Progenitor cell of endocrine pancreas (in vitro differentiated cells): ENCODE measurements around the gene DEXI. TPM values are rescaled to one million over a fixed set of nuclear protein-coding genes. Genes with fewer than 3 reads are reported as not detected.

ENCODE experiments used
- DNase-seq: peaks from one replicate; pipeline ENCODE4 v3.0.0; 2021; ENCODE audit warnings: low spot score; ENCODE audit not compliant: unreplicated experiment
- H3K27ac Mint-ChIP-seq: 2 replicates; pipeline ENCODE4 v1.8.0; 2021; ENCODE audit warnings: mild to moderate bottlenecking, moderate library complexity, mixed read lengths
- H3K27me3 Mint-ChIP-seq: 2 replicates; pipeline ENCODE4 v1.8.0; 2021; ENCODE audit warnings: mixed read lengths
- H3K36me3 Mint-ChIP-seq: 2 replicates; pipeline ENCODE4 v1.8.0; 2022; ENCODE audit warnings: mixed read lengths; ENCODE audit not compliant: insufficient read depth
- H3K4me1 Mint-ChIP-seq: 2 replicates; pipeline ENCODE4 v1.8.0; 2021; ENCODE audit warnings: low read depth, mixed read lengths
- H3K4me3 Mint-ChIP-seq: 2 replicates; pipeline ENCODE4 v1.8.0; 2021; ENCODE audit warnings: low read depth, mild to moderate bottlenecking, moderate library complexity, mixed read lengths
- H3K9me3 Mint-ChIP-seq: 2 replicates; pipeline ENCODE4 v1.8.0; 2021; ENCODE audit warnings: low read depth, mixed read lengths
- total RNA-seq: library from RNA; stranded (reverse); gene quantifications from 2 replicates; pipeline ENCODE4 v1.2.1, GENCODE V29; 2021
- TF ChIP-seq, protein P1 (sequence below): fragments of 200-600 bp; sonication (generic); IDR thresholded peaks from one replicate; pipeline ENCODE4 v1.5.0; 2021; ENCODE audit warnings: antibody characterized with exemption, mild to moderate bottlenecking; ENCODE audit not compliant: unreplicated experiment

DEXI gene
- total RNA-seq, 1 donor from 2014 or later = 31.2 TPM

DNA sequence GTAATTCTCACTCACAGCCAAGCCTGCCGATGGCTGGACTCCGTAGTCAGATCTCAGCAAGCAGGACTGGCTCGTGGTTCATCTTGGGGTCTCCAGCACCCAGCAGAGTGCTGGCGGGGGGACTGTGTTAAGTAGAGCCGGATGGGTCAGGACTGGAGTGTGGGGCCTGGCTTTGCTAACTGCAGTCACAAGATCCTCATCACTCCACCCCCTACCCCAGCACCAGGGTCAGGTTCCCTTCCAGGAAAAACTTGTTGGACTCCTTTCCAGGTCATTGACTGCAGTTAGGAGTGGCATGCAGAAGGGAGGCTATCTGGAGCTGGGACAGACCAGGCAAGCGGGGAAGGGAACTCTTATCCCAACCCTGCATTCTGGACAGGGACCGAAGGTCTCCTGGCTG is 59.3 kb downstream of the DEXI start:
- H3K27me3 Mint-ChIP-seq = peaks cover 26% of the 10 kb centered on the region
- TF ChIP-seq, protein P1, sequence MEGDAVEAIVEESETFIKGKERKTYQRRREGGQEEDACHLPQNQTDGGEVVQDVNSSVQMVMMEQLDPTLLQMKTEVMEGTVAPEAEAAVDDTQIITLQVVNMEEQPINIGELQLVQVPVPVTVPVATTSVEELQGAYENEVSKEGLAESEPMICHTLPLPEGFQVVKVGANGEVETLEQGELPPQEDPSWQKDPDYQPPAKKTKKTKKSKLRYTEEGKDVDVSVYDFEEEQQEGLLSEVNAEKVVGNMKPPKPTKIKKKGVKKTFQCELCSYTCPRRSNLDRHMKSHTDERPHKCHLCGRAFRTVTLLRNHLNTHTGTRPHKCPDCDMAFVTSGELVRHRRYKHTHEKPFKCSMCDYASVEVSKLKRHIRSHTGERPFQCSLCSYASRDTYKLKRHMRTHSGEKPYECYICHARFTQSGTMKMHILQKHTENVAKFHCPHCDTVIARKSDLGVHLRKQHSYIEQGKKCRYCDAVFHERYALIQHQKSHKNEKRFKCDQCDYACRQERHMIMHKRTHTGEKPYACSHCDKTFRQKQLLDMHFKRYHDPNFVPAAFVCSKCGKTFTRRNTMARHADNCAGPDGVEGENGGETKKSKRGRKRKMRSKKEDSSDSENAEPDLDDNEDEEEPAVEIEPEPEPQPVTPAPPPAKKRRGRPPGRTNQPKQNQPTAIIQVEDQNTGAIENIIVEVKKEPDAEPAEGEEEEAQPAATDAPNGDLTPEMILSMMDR = no peak
- DNase-seq = no peak
- H3K36me3 Mint-ChIP-seq = no peaks in the 10 kb centered on the region
- H3K9me3 Mint-ChIP-seq = no peaks in the 10 kb centered on the region
- H3K27ac Mint-ChIP-seq = no peak overlapping the region
- no peaks in the 10 kb centered on the region for H3K4me1 Mint-ChIP-seq
- H3K4me3 Mint-ChIP-seq = no peak overlapping the region

DNA sequence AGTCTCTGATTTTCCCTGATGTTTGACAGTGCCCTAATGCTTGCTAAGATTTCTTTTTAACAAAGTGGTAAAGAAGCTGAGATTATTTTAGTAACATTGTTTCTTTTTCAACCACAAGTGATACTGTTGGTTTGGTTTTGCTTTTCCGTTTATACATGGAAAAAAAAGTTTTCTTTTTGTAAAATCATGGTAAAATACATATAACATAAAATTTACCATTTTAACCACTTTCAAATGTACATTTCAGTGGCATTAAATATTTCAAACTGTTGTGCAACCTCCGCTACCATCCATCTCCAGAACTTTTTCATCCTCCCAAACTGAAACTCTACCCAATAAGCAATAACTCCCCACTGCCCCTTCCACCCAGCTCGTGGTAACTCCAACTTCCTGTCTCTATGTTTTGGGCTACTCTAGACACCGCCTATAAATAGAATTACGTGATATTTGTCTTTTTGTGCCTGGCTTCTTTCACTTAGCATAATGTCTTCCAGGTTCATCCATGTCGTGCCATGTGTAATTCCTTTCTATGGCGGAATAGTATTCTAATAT is 60.7 kb downstream of the DEXI start:
- no peak overlapping the region for H3K27ac Mint-ChIP-seq
- no peaks in the 10 kb centered on the region for H3K4me1 Mint-ChIP-seq
- H3K36me3 Mint-ChIP-seq = no peaks in the 10 kb centered on the region
- H3K27me3 Mint-ChIP-seq = peaks cover 37% of the 10 kb centered on the region
- H3K4me3 Mint-ChIP-seq = no peak overlapping the region
- TF ChIP-seq, protein P1 = no peak
- DNase-seq = no peak
- H3K9me3 Mint-ChIP-seq = no peaks in the 10 kb centered on the region

DNA sequence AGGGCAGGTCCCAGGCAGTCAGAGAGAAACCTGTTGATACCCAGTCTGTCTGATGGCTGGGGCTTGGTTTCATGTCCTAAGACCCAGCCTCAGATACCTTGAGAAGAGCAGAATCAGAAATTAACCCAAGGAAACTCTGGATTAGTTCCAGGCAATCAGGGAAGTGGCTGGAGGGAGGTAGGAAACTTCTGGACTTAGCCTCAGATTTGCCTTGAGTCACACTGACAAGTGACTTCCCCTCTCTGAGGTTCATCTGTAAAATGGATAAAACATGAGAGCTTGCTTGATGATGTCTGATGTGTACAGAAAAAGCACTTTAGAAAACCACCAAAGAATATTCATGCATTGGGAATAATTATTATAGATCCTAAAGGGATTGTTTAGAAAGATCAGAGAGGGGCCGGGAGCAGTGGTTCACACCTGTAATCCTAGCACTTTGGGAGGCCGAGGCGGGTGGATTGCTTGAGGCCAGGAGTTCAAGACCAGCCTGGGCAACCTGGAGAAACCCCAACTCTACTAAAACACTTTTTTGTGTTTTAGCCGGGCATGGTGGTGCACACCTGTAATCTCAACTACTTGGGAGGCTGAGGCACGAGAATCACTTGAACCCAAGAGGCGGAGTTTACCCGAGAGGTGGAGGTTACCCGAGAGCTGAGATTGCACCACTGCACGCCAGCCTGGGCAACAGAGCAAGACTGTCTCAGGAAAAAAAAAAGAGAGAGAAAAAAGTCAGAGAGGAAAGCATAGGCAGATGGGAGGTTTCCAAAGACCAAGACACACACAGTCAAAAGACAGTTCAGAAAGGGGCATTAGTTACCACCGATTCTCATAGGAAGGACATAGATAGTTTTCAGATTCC is 61.4 kb downstream of the DEXI start:
- no peak for DNase-seq
- peaks cover 42% of the 10 kb centered on the region for H3K27me3 Mint-ChIP-seq
- TF ChIP-seq, protein P1 = no peak
- no peaks in the 10 kb centered on the region for H3K9me3 Mint-ChIP-seq
- H3K27ac Mint-ChIP-seq = no peak overlapping the region
- no peak overlapping the region for H3K4me3 Mint-ChIP-seq
- no peaks in the 10 kb centered on the region for H3K4me1 Mint-ChIP-seq
- no peaks in the 10 kb centered on the region for H3K36me3 Mint-ChIP-seq

DNA sequence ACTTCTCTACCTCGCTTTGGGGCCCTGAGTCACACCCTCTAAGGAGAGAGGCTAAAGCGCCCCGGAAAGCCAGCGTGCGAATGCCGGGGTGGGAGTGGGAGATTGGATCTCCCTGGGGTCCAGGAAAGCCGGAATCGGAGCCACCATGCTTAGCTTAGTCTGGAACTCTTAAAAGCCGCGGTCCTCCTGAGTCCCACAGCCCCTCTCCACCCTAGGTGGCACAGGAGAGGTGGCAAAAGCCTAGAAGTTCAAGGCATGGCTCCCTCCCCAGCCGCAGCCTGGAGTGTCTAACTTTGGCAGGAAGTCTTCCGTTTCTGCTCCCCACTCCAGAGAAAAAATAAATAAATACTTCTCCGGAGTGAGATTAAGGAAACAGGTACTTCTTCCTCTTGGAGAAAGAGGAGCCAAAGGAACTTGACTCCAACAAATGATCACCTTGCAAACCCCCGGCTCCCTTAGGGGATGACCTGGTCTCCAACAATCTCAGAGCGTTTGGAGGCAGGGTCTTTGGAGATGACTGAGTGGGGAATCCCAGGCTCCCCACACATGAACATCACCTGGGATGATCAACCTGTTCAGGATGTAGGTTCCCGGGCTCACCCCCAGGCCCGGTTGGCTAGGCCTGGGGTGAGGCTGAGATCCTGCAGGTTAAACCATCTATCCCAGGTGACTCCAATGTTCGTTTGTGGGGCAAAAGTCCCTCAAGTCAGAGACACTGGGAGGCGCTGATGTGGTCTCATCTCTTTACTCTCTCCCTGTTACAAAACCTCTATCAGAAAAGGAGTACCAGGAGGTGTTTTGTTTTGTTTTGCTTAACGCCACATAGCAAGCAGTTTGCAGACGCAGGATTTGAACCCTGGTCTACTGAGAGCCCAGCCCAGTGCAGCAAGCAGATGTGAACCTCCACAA is 62.3 kb downstream of the DEXI start:
- TF ChIP-seq, protein P1 = no peak
- no peaks in the 10 kb centered on the region for H3K9me3 Mint-ChIP-seq
- no peaks in the 10 kb centered on the region for H3K36me3 Mint-ChIP-seq
- H3K4me3 Mint-ChIP-seq = no peak overlapping the region
- no peak overlapping the region for H3K27ac Mint-ChIP-seq
- no peak for DNase-seq
- H3K4me1 Mint-ChIP-seq = no peaks in the 10 kb centered on the region
- H3K27me3 Mint-ChIP-seq = peaks cover 46% of the 10 kb centered on the region

Other genes with a start within 250 kb of the DEXI start
- 0.29 and 0.58 TPM in 2 replicates for gene TEKT5, start 247.5 kb downstream of the DEXI start, total RNA-seq
- 28.1 TPM in 2 replicates for gene NUBP1, start 198.6 kb downstream of the DEXI start, total RNA-seq
- 8.5 and 9.4 TPM in 2 replicates for gene TVP23A, start 123.7 kb downstream of the DEXI start, total RNA-seq
- gene CIITA, start 65.3 kb downstream of the DEXI start, total RNA-seq = not detected in 2 replicates
- gene CLEC16A, start 2.1 kb upstream of the DEXI start, total RNA-seq = 32.6 and 34.3 TPM in 2 replicates